Measurements from ENCODE around the gene LMF2. TPM values are rescaled to one million over a fixed set of nuclear protein-coding genes. Genes with fewer than 3 reads are reported as not detected.
A peak's percentile ranks its signal among the peaks of the same experiment; 100 is the strongest.

LMF2 gene
- total and polyA plus RNA-seq, 2 of the 8 experiments (the other 6 are each of a cell fraction or from before 2014, with no cell fraction given), result 34.3 to 62.9 TPM

GRCh38 chr22:50544078-50544745 lies 36.7 kb upstream of the LMF2 start (continued):
- TF ChIP-seq CHD7 (IDR thresholded peaks at IDR 0.05; ENCODE audit: insufficient replicate concordance, low read length), result no peak
- no peak for TF ChIP-seq POU5F1 (IDR thresholded peaks at IDR 0.05; ENCODE audit: low read depth, low read length)
- no peak for TF ChIP-seq SP4 (IDR thresholded peaks at IDR 0.05; ENCODE audit: low read length)
- peak; percentile 49; the same call in 1 of the 2 replicates for TF ChIP-seq YY1 (IDR thresholded peaks at IDR 0.05; ENCODE audit: low read depth, low read length)
- TF ChIP-seq POLR2A (IDR thresholded peaks at IDR 0.05; ENCODE audit: control extremely low read depth in 1 of 2, low read depth in 2 of 2, low read length in 2 of 2), result no peak
- no peak for TF ChIP-seq PHF8 (conservative IDR thresholded peaks at IDR 0.05; ENCODE audit: low read depth, low read length)
- TF ChIP-seq BCL11A (IDR thresholded peaks at IDR 0.05; ENCODE audit: low read depth in 2 of 2, low read length in 2 of 2), result no peak
- no peak for TF ChIP-seq E2F6 (IDR thresholded peaks at IDR 0.05)
- TF ChIP-seq MAFK (IDR thresholded peaks at IDR 0.05; ENCODE audit: low read depth, low read length), result no peak
- TF ChIP-seq JUN (IDR thresholded peaks at IDR 0.05; ENCODE audit: low read depth, low read length), result no peak

Measured in H1 (cell line).